Ascending aorta (tissue), 2 donors: ENCODE data around the gene NECTIN1. TPM values are rescaled to one million over a fixed set of nuclear protein-coding genes. Genes with fewer than 3 reads are reported as not detected.

Source experiments
- DNase-seq, 2 donors: peaks; one replicate each; pipeline ENCODE4 v3.0.0-alpha.2; 2019; ENCODE audit warnings: low spot score in 2 of 2
- H3K27ac ChIP-seq, 2 donors: fragments of 200-600 bp; sonication (generic); one replicate each; pipeline ENCODE4 v1.5.1; 2016 to 2017; ENCODE audit warnings: mild to moderate bottlenecking in 1 of 2
- H3K27me3 ChIP-seq: fragments of 200-600 bp; sonication (generic); one replicate; pipeline ENCODE4 v1.5.1; 2017
- H3K36me3 ChIP-seq, 2 donors: fragments of 200-600 bp; sonication (generic); one replicate each; pipeline ENCODE4 v1.5.1; 2016
- H3K4me1 ChIP-seq, 2 donors: fragments of 200-600 bp; sonication (generic); one replicate each; pipeline ENCODE4 v1.5.1; 2016 to 2017; ENCODE audit warnings: mild to moderate bottlenecking in 1 of 2
- H3K4me3 ChIP-seq, 2 donors: fragments of 200-600 bp; sonication (generic); one replicate each; pipeline ENCODE4 v1.5.1; 2016 to 2017; ENCODE audit warnings: mild to moderate bottlenecking in 1 of 2
- H3K9me3 ChIP-seq, 2 donors: fragments of 200-600 bp; sonication (generic); one replicate each; pipeline ENCODE4 v1.5.1; 2016
- intact Hi-C: fragments of 100-400 bp; cut with DNase I; formaldehyde crosslinking; loops from one replicate; pipeline ENCODE4 v1.15.1; 2023
- total RNA-seq: library from RNA; depleted of rRNA; stranded (reverse); fragments of >200 nt; gene quantifications from one replicate; pipeline ENCODE4 v1.1.0, GENCODE V29; 2016
- TF ChIP-seq, protein P1 (sequence below), 3 experiments: fragments of 200-600 bp in 2 of 3; fragments of 450-650 bp in 1 of 3; sonication (generic) in 2 of 3; IDR thresholded peaks; one replicate each; pipeline ENCODE4 v1.5.1; 2016 to 2019; ENCODE audit warnings: antibody characterized with exemption in 3 of 3, mild to moderate bottlenecking in 1 of 3, moderate library complexity in 1 of 3

NECTIN1 gene
- total RNA-seq, 1 donor from 2014 or later, result 1.6 TPM

DNA sequence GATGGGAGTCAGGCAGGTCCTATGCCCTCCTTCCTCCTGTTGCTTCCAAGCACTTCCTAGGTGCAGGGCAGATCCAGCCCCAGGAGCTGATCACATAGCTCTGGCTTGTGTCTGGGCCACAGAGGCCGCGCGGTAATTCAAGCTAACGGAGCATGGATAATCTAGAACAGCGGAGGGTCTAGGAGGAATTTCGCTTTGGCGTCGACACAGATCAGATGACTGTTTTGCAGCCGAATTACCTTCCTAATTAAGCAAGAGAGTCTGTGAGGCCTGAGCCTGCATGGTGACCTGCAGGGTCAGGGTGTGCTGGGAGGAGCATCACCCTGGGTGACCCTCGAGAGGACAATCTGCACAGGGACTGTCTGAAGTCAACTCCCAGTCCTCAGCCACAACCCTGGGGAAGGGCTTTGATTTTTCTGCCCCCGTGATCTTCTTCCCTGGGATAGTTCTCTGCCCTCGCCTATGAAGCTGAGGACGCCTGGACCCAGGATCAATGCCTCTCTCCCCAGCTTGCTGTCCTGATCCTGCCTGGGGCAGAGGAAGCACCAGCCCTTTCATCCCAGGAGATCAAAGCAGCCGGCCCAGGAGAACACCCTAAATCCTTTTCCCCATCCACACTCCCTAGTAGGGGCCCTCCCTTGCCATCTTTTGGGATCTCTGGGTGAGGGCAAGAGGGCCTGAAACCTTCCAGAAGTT, 11.0 kb downstream of the NECTIN1 start:
- TF ChIP-seq, protein P1, sequence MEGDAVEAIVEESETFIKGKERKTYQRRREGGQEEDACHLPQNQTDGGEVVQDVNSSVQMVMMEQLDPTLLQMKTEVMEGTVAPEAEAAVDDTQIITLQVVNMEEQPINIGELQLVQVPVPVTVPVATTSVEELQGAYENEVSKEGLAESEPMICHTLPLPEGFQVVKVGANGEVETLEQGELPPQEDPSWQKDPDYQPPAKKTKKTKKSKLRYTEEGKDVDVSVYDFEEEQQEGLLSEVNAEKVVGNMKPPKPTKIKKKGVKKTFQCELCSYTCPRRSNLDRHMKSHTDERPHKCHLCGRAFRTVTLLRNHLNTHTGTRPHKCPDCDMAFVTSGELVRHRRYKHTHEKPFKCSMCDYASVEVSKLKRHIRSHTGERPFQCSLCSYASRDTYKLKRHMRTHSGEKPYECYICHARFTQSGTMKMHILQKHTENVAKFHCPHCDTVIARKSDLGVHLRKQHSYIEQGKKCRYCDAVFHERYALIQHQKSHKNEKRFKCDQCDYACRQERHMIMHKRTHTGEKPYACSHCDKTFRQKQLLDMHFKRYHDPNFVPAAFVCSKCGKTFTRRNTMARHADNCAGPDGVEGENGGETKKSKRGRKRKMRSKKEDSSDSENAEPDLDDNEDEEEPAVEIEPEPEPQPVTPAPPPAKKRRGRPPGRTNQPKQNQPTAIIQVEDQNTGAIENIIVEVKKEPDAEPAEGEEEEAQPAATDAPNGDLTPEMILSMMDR (IDR thresholded peaks at IDR 0.05), result no peak
- DNase-seq, result no peak
- Histone ChIP-seq H3K36me3 (no peaks in the 10 kb centered on the region), H3K27me3 (no peaks in the 10 kb centered on the region), H3K27ac (no peak overlapping the region), H3K4me3 (no peak overlapping the region), H3K4me1 (no peaks in the 10 kb centered on the region), H3K9me3 (no peaks in the 10 kb centered on the region)
- intact Hi-C loops, result no loop called here

DNA sequence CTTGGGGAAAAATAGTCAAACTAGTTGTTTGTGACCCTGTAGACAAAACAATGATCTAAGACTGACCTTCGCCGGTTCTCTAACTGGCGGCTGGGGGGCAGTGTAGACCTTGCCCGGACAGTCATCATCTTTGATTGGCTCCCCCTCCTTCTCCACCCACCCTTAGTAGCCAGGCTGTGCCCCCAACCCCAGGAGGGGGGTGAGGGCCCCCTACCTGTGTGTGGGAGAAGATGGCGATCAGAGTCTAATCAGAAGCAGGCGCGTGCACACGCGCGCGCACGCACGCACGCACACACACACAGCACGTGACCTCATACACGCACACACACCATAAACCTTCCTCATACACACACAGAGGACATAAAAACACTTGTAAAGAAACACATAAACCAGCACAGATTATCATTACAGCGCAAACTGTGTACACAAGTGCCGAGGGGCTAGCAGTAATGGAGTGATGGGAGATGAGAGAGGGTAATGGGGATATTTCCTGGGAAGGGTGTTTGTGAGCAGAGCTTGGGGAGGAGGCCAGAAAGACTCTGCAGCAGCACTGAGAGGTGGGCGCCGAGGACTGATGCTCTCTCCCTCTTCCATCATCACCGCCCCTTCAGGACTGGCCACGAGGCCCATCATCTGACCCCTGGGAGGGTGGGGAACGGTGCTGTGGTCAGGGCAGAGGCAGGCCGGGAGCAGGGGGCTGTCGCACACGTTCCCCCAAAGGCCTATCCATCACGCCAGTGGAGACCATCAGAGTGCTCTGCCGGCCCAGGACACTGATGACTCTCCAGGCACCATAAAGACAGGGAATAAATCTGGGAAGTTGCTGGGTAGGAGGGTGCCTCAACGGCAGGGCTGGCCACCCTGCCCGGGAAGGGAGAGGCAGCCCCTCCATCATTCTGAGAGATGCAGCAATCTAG, 12.2 kb downstream of the NECTIN1 start:
- Histone ChIP-seq H3K9me3 (no peaks in the 10 kb centered on the region), H3K36me3 (no peaks in the 10 kb centered on the region), H3K4me1 (no peaks in the 10 kb centered on the region), H3K4me3 (no peak overlapping the region), H3K27me3 (no peaks in the 10 kb centered on the region), H3K27ac (no peak overlapping the region)
- DNase-seq, result no peak
- TF ChIP-seq, protein P1 (IDR thresholded peaks at IDR 0.05), result no peak
- intact Hi-C loops, result no loop called here

DNA sequence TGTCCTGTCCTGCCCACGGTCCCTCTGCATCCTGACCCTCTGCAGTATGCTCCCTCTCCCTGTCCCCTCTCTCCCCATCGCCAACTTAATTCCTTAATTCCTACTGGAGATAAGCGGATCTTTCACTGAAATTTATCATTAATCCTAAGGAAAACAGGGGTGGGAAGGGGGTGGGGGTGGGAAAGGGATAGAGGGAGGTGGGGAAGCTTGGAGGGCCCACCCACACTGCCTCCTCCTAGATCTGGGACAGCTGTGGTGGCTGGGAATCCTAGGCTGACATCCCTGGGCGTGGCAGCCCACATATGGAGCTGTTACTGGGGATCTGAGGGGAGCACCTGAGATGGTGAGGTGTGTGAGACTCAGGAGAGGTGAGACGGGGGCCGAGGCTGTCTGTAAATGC, 14.4 kb downstream of the NECTIN1 start:
- TF ChIP-seq, protein P1 (IDR thresholded peaks at IDR 0.05), result no peak
- intact Hi-C loops, result no loop called here

DNA sequence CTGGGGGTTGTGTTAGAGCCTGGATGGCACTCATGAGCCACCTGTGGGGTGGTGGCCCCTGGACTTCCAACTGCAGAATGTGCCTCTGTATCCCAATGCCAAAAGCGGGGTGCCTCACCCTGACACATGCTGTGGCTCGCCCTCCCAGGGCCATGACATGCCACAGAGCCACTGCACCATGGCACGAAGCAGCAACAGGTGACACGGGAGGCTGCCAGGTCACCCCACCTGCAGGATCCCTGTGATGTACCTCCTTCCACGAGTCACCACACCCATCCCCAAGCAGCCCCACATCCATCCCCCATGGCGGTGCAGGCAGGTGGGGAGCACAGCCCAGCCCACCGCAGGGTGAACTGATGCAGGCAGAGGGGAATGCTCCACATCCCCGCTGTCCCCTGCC, 14.8 kb downstream of the NECTIN1 start:
- DNase-seq, result no peak
- Histone ChIP-seq H3K27ac (no peak overlapping the region), H3K27me3 (no peaks in the 10 kb centered on the region), H3K4me3 (no peak overlapping the region), H3K9me3 (no peaks in the 10 kb centered on the region), H3K4me1 (no peaks in the 10 kb centered on the region), H3K36me3 (no peaks in the 10 kb centered on the region)
- TF ChIP-seq, protein P1 (IDR thresholded peaks at IDR 0.05), result no peak
- intact Hi-C loops, result no loop called here

More for the DNA sequence above, 14.4 kb downstream of the NECTIN1 start:
- H3K36me3 ChIP-seq, result no peaks in the 10 kb centered on the region
- H3K4me1 ChIP-seq, result no peaks in the 10 kb centered on the region
- H3K27ac ChIP-seq, result no peak overlapping the region
- no peaks in the 10 kb centered on the region for H3K27me3 ChIP-seq
- H3K9me3 ChIP-seq, result no peaks in the 10 kb centered on the region
- DNase-seq, result no peak
- H3K4me3 ChIP-seq, result no peak overlapping the region

DNA sequence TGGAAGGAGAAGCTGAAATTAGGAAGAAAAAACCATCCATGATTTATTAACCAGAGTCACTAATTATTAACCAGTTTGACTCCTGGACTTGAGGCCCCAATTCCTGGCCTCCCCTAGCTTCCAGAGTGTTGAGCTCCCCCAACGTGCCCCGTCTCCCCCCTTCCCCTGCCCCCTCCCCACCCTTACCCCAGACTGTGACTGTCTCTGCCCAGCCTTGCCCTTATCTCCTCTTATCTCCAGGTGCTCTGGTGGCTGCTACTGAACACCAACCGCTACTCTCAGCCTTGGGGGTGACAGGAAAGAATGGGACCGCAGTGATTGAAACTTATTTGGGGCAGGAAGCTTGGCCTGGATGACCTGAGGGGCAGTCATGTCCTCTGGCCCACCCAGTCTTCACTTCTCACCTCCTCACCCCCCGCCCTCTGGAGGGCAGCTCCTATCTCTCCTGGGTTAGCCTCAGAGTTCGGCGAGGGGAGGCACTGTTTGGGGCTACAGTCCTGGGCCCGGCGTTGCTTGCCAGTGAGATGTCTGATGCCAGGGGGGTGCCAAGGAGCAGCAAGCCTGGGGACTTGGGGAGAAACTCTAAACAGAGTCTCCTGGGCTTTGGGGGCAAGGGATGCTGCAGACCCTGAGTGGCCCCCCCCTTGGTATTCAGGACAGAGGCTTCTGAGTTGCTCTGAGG, 15.5 kb downstream of the NECTIN1 start:
- no peaks in the 10 kb centered on the region for H3K4me1 ChIP-seq
- TF ChIP-seq, protein P1 (IDR thresholded peaks at IDR 0.05), result no peak

More for the DNA sequence above, 15.5 kb downstream of the NECTIN1 start:
- no peak for DNase-seq
- H3K36me3 ChIP-seq, result no peaks in the 10 kb centered on the region
- no peaks in the 10 kb centered on the region for H3K27me3 ChIP-seq
- no peak overlapping the region for H3K27ac ChIP-seq
- H3K4me3 ChIP-seq, result no peak overlapping the region
- H3K9me3 ChIP-seq, result no peaks in the 10 kb centered on the region
- intact Hi-C loops, result no loop called here
